HG03575 (cell line): ENCODE results near the gene HSPG2.

Source experiments
- ATAC-seq: cut with Tn5 transposase; IDR thresholded peaks from one replicate; pipeline ENCODE4 v1.9.1; 2021; ENCODE audit not compliant: unreplicated experiment, insufficient number of reproducible peaks, low FRiP score; ENCODE audit errors: extremely low read depth

The HSPG2 gene

GRCh38 chr1:21888500-21888899, 48.6 kb downstream of the HSPG2 start:
- ATAC-seq: no peak

- no peak for ATAC-seq
Measured at GRCh38 chr1:21887796-21888195, 49.3 kb downstream of the HSPG2 start.

- no peak for ATAC-seq
Measured at GRCh38 chr1:21887216-21887736, 49.8 kb downstream of the HSPG2 start.

GRCh38 chr1:21886486-21887215, 50.5 kb downstream of the HSPG2 start:
- ATAC-seq: no peak

DNA sequence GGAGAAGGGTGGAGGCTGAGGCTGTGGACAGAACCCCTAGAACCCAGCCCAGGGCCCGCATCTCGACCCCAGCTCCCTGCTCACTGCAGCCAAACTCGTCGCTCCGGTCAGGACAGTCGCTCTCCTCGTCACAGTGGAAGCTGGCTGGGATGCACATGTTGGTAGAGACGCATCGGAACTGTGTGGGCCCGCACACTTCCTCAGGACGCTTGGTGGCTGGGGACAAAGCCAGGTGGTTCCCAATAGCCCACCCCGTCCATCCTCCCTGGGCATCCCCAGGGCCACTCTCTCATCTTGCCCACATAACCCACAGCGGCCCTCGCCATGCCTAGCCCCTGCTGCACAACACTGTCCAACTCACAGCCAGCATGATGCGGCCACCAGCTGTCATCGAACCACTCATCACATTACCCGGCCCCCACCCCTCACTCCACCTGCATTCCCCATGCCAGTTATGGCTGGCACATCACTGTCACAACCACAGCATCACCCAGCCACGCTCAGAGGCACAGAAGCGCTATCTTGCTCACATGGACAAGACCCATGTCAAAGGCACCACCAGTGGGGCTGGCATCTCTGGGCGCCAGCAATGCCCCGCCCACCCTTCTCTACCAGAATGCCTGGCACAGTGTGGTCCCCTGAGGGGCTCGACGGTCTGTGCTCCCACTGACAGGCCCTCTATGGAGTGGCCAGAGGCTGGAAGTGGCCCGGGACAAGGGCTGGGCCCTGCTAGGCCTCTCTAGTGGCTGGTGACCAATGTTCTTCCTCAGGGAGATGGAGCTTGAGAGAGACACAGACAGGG, 51.7 kb downstream of the HSPG2 start:
- ATAC-seq: no peak

- ATAC-seq: no peak
Measured at GRCh38 chr1:21884456-21885235, 52.5 kb downstream of the HSPG2 start.

DNA sequence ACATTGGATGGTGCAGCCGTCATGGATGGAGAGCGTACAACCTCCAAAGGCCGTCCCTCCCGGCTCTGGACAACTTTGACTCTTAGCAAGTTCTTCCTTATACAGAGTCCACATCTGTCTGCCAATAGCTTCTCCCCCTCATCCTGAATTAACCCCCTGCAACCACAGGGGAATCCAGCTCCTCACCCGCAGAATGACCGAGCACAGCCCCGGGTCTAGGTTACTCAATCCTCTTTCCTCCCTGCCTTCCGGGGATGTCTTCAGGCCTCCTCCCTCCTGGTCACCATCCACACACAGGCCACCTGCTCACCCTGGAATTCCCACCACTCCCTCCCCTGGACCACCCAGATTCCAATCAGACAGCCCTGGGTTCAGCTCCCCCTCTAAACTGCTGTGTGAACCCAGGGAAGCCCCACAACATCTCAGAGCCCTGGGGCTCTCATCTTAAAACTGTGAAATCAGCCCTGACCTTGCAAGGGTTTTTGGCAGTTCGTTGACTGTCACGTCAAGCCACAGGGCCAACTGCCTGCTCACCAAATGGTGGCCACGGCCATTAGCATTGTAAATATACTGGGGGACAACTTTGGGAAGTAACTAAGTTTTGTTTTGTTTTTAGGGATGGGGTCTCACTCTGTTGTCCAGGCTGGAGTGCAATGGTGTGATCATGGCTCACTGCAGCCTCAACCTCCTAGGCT, 54.2 kb downstream of the HSPG2 start:
- no peak for ATAC-seq

GRCh38 chr1:21881250-21881649, 55.9 kb downstream of the HSPG2 start:
- no peak for ATAC-seq

GRCh38 chr1:21880619-21880970, 56.5 kb downstream of the HSPG2 start:
- no peak for ATAC-seq

DNA sequence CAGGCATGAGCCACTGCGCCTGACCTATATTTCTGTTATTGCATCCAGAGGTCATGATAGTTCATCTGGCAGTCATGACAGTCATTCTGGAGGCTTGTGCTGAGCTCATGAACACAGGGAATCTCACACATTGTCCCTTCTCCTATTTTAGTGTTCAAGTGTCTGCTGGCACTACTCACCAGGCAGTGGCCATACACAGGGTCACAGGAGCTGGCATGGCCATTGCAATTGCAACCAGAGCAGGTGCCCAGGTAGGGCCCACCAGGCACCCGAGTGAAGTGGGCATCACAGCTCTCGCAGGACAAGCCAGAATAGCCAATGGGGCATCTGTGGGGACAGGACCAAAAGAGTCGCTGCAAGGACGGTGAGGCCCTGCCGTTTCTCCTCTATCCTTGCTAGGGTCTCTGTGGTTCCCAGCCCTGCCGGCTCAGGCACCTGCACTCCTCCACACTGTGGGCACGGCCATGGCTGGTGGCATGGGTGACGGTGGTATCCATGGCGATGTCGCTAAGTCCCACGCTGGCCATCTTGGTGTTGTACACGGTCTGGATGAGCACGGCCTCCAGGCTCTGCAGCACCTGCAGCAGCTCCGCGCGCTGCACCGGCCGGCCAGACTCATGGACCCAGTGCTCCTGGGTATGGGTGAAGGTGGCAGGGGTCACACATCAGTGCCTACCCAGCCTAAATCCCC, 57.0 kb downstream of the HSPG2 start:
- ATAC-seq: no peak

DNA sequence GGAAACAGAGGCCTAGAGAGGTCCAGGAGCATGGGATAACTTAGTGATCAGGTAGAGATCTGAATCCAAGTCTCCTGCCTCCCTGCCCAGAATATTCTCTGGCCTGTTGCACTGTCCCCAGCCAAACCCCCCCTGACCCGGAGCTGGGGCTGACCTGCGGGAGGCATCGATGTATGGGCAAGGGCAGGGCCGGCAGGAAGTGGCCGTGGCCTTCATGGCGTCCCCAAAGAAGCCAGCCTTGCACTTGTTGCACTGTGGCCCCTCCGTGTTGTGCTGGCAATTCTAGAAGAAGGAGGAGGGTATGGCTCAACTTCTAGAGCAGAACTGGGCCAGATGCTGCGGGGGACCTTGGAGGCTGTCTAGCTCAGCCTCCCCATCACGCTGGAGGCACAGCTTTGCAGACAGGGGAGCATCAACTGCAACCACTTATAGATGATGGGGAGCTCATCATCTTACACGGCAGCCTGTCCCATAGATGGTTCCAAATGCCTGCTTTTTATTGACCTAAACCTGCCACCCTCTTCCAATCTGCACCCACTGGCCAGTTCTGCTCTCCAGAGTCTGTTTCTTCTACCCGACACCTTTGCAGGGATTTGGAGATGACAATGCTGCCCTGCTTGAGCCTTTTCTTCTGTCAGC, 58.2 kb downstream of the HSPG2 start:
- ATAC-seq: no peak

GRCh38 chr1:21878009-21878773, 58.9 kb downstream of the HSPG2 start:
- ATAC-seq: no peak

GRCh38 chr1:21876267-21876666, 60.8 kb downstream of the HSPG2 start:
- ATAC-seq: no peak

GRCh38 chr1:21875621-21876063, 61.5 kb downstream of the HSPG2 start:
- ATAC-seq: no peak

DNA sequence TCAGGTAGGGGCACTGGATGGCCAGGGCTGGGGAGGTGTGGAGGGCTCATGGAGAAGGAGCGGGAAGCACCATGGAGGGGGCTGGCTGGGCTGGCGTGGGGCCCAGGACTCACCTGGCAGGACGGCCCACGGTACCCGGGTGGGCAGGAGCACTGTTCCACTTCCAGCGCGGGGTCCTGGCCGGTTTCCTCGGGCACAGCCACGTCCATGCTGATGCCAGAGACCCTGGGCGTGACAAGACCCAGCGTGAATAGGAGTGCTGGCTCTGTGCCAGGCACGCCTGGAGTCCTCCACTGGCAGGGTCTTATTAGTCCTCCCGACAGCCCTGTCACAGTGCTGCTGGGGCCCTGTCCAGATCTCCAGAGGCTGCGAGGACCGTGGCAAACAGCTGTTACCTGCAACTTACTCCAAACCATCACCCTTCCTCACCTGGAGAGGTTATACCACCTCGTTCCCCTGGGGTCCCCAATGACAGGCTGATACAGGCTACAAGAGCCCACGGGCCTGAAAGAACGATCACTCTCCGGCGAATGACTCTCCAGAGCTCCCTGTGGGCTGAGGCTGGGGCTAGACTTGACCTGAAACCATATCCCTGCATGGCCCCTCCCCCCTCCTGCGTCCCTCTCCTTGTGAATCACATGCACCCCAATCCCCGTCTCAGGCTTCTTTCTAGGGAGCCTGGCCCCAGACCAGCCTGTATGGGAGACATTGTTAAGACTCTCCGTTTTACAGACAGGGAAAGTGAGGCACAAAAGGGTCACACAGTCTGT, 62.1 kb downstream of the HSPG2 start:
- ATAC-seq: no peak

DNA sequence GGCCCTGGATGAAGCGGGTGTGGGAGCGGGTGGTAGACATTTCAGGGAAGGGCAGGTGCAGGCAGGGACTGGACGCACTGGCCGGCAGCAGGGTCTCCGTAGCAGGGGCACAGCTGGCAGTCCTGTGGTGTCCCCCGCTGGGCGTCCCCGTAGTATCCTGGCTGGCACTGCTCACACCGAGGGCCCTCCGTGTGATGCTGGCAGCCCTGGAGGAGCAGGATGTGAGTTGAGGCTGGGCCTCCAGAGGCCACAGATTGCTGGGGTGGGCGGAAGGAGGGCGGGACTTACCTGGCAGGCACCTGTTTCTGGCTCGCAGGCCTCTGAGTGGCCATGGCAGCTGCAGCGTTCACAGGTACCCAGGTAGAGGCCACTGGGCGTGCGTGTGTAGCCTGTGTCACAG, 62.8 kb downstream of the HSPG2 start:
- ATAC-seq: no peak

DNA sequence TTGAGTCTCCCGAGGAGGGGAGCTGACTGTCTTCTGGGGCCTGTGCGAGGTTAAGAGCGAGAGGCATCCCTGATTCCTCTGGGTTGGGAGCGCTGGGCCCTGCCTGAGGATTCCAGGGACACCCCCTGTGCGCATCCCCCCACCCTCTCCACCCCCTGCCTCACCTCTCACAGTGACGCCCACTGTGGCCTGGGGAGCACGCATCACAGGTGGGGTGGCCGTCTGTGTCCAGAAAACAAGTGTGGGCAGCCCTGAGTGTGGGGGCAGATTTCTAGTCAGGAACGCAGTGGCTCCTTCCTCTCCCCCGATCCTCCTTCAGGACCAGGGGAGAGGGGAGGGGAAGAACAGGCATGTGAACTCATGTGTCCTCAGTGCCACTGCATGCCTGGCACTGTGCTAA, 63.3 kb downstream of the HSPG2 start:
- no peak for ATAC-seq
